Neuronal stem cell (in vitro differentiated cells): ENCODE results near the gene IFIT2.

Experiments
- DNase-seq: peaks from one replicate; pipeline ENCODE4 v3.0.0-alpha.2; 2013; ENCODE audit warnings: low spot score
- H2AFZ ChIP-seq: one replicate; pipeline ENCODE4 v1.6.1; 2013; ENCODE audit warnings: mild to moderate bottlenecking, low read length, inconsistent platforms
- H2AK5ac ChIP-seq: 2 replicates; pipeline ENCODE4 v1.6.1; 2013; ENCODE audit warnings: low read depth, mild to moderate bottlenecking, inconsistent platforms, low read length, moderate library complexity, mixed read lengths
- H2BK120ac ChIP-seq: 2 replicates; pipeline ENCODE4 v1.6.1; 2013; ENCODE audit warnings: low read depth, mild to moderate bottlenecking, inconsistent platforms, low read length, moderate library complexity, mixed read lengths
- H2BK12ac ChIP-seq: one replicate; pipeline ENCODE4 v1.6.1; 2013; ENCODE audit warnings: low read length, inconsistent platforms
- H2BK15ac ChIP-seq: 2 replicates; pipeline ENCODE4 v1.6.1; 2013; ENCODE audit warnings: mild to moderate bottlenecking, low read length, inconsistent platforms, mixed read lengths
- H2BK5ac ChIP-seq: one replicate; pipeline ENCODE4 v1.6.1; 2013; ENCODE audit warnings: inconsistent platforms, mild to moderate bottlenecking, low read length, moderate library complexity
- H3K14ac ChIP-seq: one replicate; pipeline ENCODE4 v1.6.1; 2013; ENCODE audit warnings: low read length, inconsistent platforms
- H3K18ac ChIP-seq: 2 replicates; pipeline ENCODE4 v1.6.1; 2013; ENCODE audit warnings: low read length, inconsistent platforms
- H3K23ac ChIP-seq: 2 replicates; pipeline ENCODE4 v1.6.1; 2013; ENCODE audit warnings: low read depth, mild to moderate bottlenecking, mixed read lengths, low read length, inconsistent platforms; ENCODE audit not compliant: poor library complexity
- H3K27ac ChIP-seq: replicated peaks from 3 replicates; pipeline ENCODE4 v1.5.1; 2013; ENCODE audit warnings: low read length, inconsistent platforms
- H3K27me3 ChIP-seq, 3 experiments: 2 replicates each; pipeline ENCODE4 v1.6.1; 2013; ENCODE audit warnings: low read length in 3 of 3, mild to moderate bottlenecking in 2 of 3, inconsistent platforms in 1 of 3, low read depth in 1 of 3, mixed read lengths in 1 of 3, moderate library complexity in 1 of 3; ENCODE audit not compliant: control insufficient read depth in 3 of 3, insufficient read depth in 3 of 3
- H3K36me3 ChIP-seq, 2 donors: replicated peaks in 1 of 2; 2 replicates each; pipeline ENCODE4 v1.6.1; 2013; ENCODE audit warnings: low read length in 2 of 2; ENCODE audit not compliant: control insufficient read depth in 2 of 2, insufficient read depth in 2 of 2
- H3K4ac ChIP-seq: 2 replicates; pipeline ENCODE4 v1.6.1; 2013; ENCODE audit warnings: inconsistent platforms, mild to moderate bottlenecking, low read length, moderate library complexity
- H3K4me1 ChIP-seq, 2 donors: 1 replicate in 1 of 2; 2 replicates in 1 of 2; pipeline ENCODE4 v1.6.1; 2013; ENCODE audit warnings: low read length in 2 of 2, low read depth in 1 of 2; ENCODE audit not compliant: control insufficient read depth in 2 of 2, insufficient read depth in 1 of 2
- H3K4me2 ChIP-seq: one replicate; pipeline ENCODE4 v1.6.1; 2013; ENCODE audit warnings: mild to moderate bottlenecking, low read length, inconsistent platforms; ENCODE audit not compliant: insufficient read depth, poor library complexity, severe bottlenecking
- H3K4me3 ChIP-seq, 2 donors: 2 replicates each; pipeline ENCODE4 v1.5.1; 2013; ENCODE audit warnings: low read length in 2 of 2, mild to moderate bottlenecking in 2 of 2, inconsistent platforms in 1 of 2, moderate library complexity in 1 of 2
- H3K79me1 ChIP-seq: one replicate; pipeline ENCODE4 v1.6.1; 2013; ENCODE audit warnings: low read depth, mild to moderate bottlenecking, inconsistent platforms, low read length, moderate library complexity
- H3K9ac ChIP-seq: one replicate; pipeline ENCODE4 v1.6.1; 2013; ENCODE audit warnings: mild to moderate bottlenecking, low read depth, low read length, inconsistent platforms; ENCODE audit not compliant: poor library complexity
- H3K9me3 ChIP-seq, 2 donors: replicated peaks in 1 of 2; 2 replicates each; pipeline versions ENCODE3 to v1.6.1; 2013; ENCODE audit warnings: low read length in 2 of 2, mild to moderate bottlenecking in 2 of 2, inconsistent platforms in 1 of 2, low read depth in 1 of 2, mixed read lengths in 1 of 2, moderate library complexity in 1 of 2; ENCODE audit not compliant: control insufficient read depth in 2 of 2, insufficient read depth in 1 of 2
- H4K8ac ChIP-seq: one replicate; pipeline ENCODE4 v1.6.1; 2013; ENCODE audit warnings: low read depth, mild to moderate bottlenecking, inconsistent platforms, low read length, moderate library complexity
- H4K91ac ChIP-seq: one replicate; pipeline ENCODE4 v1.6.1; 2013; ENCODE audit warnings: low read length, low read depth, mild to moderate bottlenecking, inconsistent platforms; ENCODE audit not compliant: poor library complexity
- WGBS, 2 donors: extraction: QIAGEN DNeasy Blood & Tissue Kit; methylation state at CpG; one replicate each; pipeline ENCODE4 v1.1.7; 2013; ENCODE audit warnings: missing lambda C conversion rate in 2 of 2, mixed read lengths in 1 of 2; ENCODE audit not compliant: insufficient read length in 2 of 2, insufficient replicate concordance in 1 of 2; ENCODE audit errors: extremely low coverage in 2 of 2; 5-methylcytosine and 5-hydroxymethylcytosine counted together

Gene IFIT2

DNA sequence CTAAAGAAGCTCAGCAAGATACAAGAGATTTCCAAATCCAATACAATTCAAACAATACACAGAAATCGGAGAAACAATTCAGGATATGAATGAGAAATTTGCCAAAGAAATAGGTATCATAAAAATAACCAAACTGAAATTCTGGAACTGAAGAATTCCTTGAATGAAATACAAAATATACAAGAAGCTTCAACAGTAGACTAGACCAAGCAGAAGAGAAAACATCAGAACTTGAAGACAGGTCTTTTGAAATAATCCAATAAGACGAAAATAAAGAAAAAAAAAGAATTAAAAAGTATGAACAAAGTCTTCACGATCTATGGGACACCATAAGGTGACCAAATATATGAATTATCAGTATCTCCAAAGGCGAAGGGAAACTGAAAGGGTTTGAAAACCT lies 2.8 kb upstream of the IFIT2 start:
- Histone ChIP-seq H3K36me3 (peaks cover 0 to 2% of the 10 kb centered on the region in 2 donors), H4K91ac (no peak overlapping the region), H3K9me3 (peaks cover 0 to 2% of the 10 kb centered on the region in 2 donors), H3K4me2 (no peak overlapping the region), H3K4me1 (peaks cover 0 to 8% of the 10 kb centered on the region in 2 donors), H3K27ac (no peak overlapping the region), H3K23ac (no peak overlapping the region), H2BK15ac (no peak overlapping the region), H2BK12ac (no peak overlapping the region), H3K4me3 (no peak overlapping the region), H2AFZ (no peak overlapping the region), H3K4ac (no peak overlapping the region), H2BK120ac (no peak overlapping the region), H3K14ac (no peak overlapping the region), H3K18ac (no peak overlapping the region), H3K9ac (no peak overlapping the region), H2AK5ac (no peak overlapping the region), H3K79me1 (no peaks in the 10 kb centered on the region), H2BK5ac (no peak overlapping the region), H3K27me3 (no peaks in the 10 kb centered on the region), H4K8ac (no peak overlapping the region)
- no CpG with 5 or more reads among the region's 4 CpGs for WGBS, 2 donors
- no peak for DNase-seq

DNA sequence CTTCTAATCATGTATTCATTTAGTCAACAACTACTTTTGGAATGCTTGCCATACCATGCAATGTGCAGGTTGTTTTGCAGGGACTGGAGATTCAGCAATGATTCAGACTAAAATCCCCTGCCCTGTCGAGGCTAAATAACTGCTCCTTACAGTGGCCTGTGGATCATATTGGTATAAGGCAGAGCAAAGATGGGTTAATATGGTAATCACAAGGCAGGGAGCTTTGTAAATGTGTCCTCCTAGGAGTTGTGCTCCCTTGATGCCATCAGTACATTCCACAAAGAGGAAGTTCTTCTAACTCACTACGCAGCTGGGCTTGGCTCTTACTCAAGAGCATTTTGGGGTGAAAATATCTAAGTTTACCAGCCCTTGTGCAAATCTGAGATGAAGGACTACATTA lies 614 bp upstream of the IFIT2 start:
- Histone ChIP-seq H3K79me1 (no peaks in the 10 kb centered on the region), H3K27me3 (no peaks in the 10 kb centered on the region), H3K18ac (no peak overlapping the region), H3K9ac (no peak overlapping the region), H3K23ac (no peak overlapping the region), H4K8ac (no peak overlapping the region), H2BK5ac (no peak overlapping the region), H2AFZ (peak overlapping the region; percentile 66), H2AK5ac (no peak overlapping the region), H2BK15ac (no peak overlapping the region), H3K27ac (no peak overlapping the region), H3K14ac (no peak overlapping the region), H4K91ac (no peak overlapping the region), H3K4me2 (peak overlapping the region; percentile 29), H2BK12ac (no peak overlapping the region), H3K4ac (no peak overlapping the region), H3K4me3 (no peak overlapping the region), H3K36me3 (peaks cover 0 to 2% of the 10 kb centered on the region in 2 donors), H3K4me1 (peaks cover 3 to 10% of the 10 kb centered on the region in 2 donors), H2BK120ac (no peak overlapping the region), H3K9me3 (peaks cover 0 to 2% of the 10 kb centered on the region in 2 donors)
- DNase-seq, result no peak
- WGBS, 2 donors, result no CpG with 5 or more reads among the region's 2 CpGs

DNA sequence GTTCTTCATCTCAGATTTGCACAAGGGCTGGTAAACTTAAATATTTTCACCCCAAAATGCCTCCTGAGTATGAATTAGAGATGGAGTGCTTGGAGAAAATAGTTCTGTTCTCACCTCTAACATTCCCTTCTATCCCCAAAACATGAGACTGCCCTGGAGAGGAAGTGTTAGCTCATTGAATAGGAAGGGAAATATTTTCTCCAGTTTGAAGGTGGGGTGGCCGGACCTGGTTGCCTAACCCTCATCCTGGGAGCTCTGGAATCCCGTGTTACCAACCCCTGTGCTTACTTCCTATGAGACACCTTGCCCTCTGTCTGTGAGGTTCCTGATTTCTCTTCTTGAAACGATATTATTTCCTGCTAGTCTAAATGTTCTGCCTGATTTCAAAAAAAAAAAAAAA lies 779 bp downstream of the IFIT2 start:
- Histone ChIP-seq H2BK120ac (no peak overlapping the region), H3K4ac (no peak overlapping the region), H2AFZ (no peak overlapping the region), H3K79me1 (no peaks in the 10 kb centered on the region), H2BK15ac (no peak overlapping the region), H2BK12ac (no peak overlapping the region), H3K27me3 (no peaks in the 10 kb centered on the region), H3K18ac (no peak overlapping the region), H3K4me3 (no peak overlapping the region), H3K27ac (no peak overlapping the region), H4K8ac (no peak overlapping the region), H3K4me1 (peaks cover 3 to 10% of the 10 kb centered on the region in 2 donors), H2AK5ac (no peak overlapping the region), H4K91ac (no peak overlapping the region), H2BK5ac (no peak overlapping the region), H3K9ac (no peak overlapping the region), H3K14ac (no peak overlapping the region), H3K23ac (no peak overlapping the region), H3K36me3 (peaks cover 0 to 2% of the 10 kb centered on the region in 2 donors), H3K9me3 (peaks cover 0 to 2% of the 10 kb centered on the region in 2 donors), H3K4me2 (no peak overlapping the region)
- no peak for DNase-seq
- no CpG with 5 or more reads among the region's 3 CpGs for WGBS, 2 donors

DNA sequence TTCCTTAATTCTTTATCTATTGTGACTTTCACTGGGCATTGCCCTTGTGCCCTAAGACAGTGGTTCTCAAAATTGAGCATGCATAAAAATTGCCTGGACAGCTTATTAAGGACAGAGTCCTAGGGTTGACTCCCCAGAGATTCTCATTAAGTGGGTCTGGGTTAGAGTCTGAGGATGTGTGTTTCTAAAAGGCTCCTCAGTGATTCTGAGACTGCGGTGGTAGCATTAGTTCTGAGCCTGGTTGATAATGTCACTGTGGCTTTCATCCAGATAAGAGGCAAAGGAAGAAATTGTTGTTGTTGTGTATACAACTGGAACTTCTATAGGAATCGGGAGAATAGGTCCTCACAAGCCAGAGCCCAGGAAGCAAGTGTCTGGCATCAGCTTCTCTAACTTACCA lies 1.3 kb downstream of the IFIT2 start:
- Histone ChIP-seq H4K91ac (no peak overlapping the region), H3K36me3 (peaks cover 0 to 2% of the 10 kb centered on the region in 2 donors), H3K4me1 (peaks cover 3 to 10% of the 10 kb centered on the region in 2 donors), H2BK12ac (no peak overlapping the region), H3K23ac (no peak overlapping the region), H3K4me3 (no peak overlapping the region), H3K27ac (no peak overlapping the region), H2AK5ac (no peak overlapping the region), H2BK120ac (no peak overlapping the region), H4K8ac (no peak overlapping the region), H2AFZ (peak overlapping the region; percentile 8), H3K18ac (no peak overlapping the region), H3K4ac (no peak overlapping the region), H2BK15ac (no peak overlapping the region), H3K4me2 (no peak overlapping the region), H3K14ac (no peak overlapping the region), H3K79me1 (no peaks in the 10 kb centered on the region), H3K27me3 (no peaks in the 10 kb centered on the region), H2BK5ac (no peak overlapping the region), H3K9ac (no peak overlapping the region), H3K9me3 (peaks cover 0 to 2% of the 10 kb centered on the region in 2 donors)
- no CpG with 5 or more reads among the region's 2 CpGs for WGBS, 2 donors
- DNase-seq, result no peak
